H1 (cell line): ENCODE measurements around the gene NLN. TPM values are rescaled to one million over a fixed set of nuclear protein-coding genes. Genes with fewer than 3 reads are reported as not detected.

Experiments used
- CTCF ChIA-PET: fragments of 300-600 bp; sonication (Branson Sonifier 250); formaldehyde crosslinking; loops from one replicate; lab custom pipeline; 2021; ENCODE audit not compliant: partially characterized antibody; lab: Charles Lee
- POLR2A ChIA-PET: fragments of 300-600 bp; sonication (Branson Sonifier 250); formaldehyde crosslinking; loops from one replicate; lab custom pipeline; 2021; ENCODE audit warnings: inconsistent platforms; ENCODE audit not compliant: partially characterized antibody; lab: Charles Lee
- DNase-seq, 2 experiments: peaks; one replicate each; pipeline versions ENCODE4 v3.0.0 to v3.0.0-alpha.2; 2010 to 2022; ENCODE audit warnings: low spot score in 2 of 2, low read depth in 1 of 2, mixed read lengths in 1 of 2
- FAIRE-seq: peaks from 2 replicates; lab custom pipeline; 2011; peaks lifted over from hg19 to GRCh38; lab: Jason Lieb, UNC
- H2AFZ ChIP-seq: 2 replicates; pipeline ENCODE4 v1.8.1; 2012; ENCODE audit warnings: low read length, inconsistent platforms
- H2AK5ac ChIP-seq: 2 replicates; pipeline ENCODE4 v1.6.1; 2013; ENCODE audit warnings: low read depth, low read length
- H2BK120ac ChIP-seq: replicated peaks from 2 replicates; pipeline ENCODE3; 2013; ENCODE audit warnings: low read depth, low read length, inconsistent platforms
- H2BK12ac ChIP-seq: 2 replicates; pipeline ENCODE4 v1.6.1; 2013; ENCODE audit warnings: low read depth, low read length
- H2BK15ac ChIP-seq: 2 replicates; pipeline ENCODE4 v1.6.1; 2013; ENCODE audit warnings: low read length
- H2BK20ac ChIP-seq: 2 replicates; pipeline ENCODE4 v1.6.1; 2013; ENCODE audit warnings: low read length
- H2BK5ac ChIP-seq: 2 replicates; pipeline ENCODE4 v1.6.1; 2013; ENCODE audit warnings: low read depth, low read length
- H3K14ac ChIP-seq: 2 replicates; pipeline ENCODE4 v1.6.1; 2013; ENCODE audit warnings: inconsistent platforms; ENCODE audit not compliant: insufficient read length
- H3K18ac ChIP-seq: 2 replicates; pipeline ENCODE4 v1.6.1; 2013; ENCODE audit warnings: low read length; ENCODE audit errors: extremely low read depth
- H3K23ac ChIP-seq: 2 replicates; pipeline ENCODE4 v1.6.1; 2013; ENCODE audit warnings: inconsistent platforms; ENCODE audit not compliant: insufficient read length
- H3K23me2 ChIP-seq: 2 replicates; pipeline ENCODE4 v1.6.1; 2013; ENCODE audit warnings: low read depth, low read length
- H3K27ac ChIP-seq: 2 replicates; pipeline ENCODE4 v1.6.1; 2011; ENCODE audit warnings: low read depth, low read length, inconsistent platforms
- H3K27me3 ChIP-seq, 4 experiments: replicated peaks in 1 of 4; 1 replicate in 1 of 4; 2 replicates in 3 of 4; pipeline versions ENCODE4 v1.6.1 to v1.8.1; 2011 to 2013; ENCODE audit warnings: low read length in 3 of 4, mild to moderate bottlenecking in 3 of 4, inconsistent platforms in 2 of 4, mixed read lengths in 2 of 4, moderate library complexity in 1 of 4; ENCODE audit not compliant: control insufficient read depth in 3 of 4, insufficient read depth in 3 of 4; ENCODE audit errors: extremely low read depth in 1 of 4
- H3K36me3 ChIP-seq, 4 experiments: 2 replicates each; pipeline versions ENCODE4 v1.6.1 to v1.8.1; 2011 to 2013; ENCODE audit warnings: mild to moderate bottlenecking in 4 of 4, low read length in 3 of 4, moderate library complexity in 2 of 4, control low read depth in 1 of 4, inconsistent platforms in 1 of 4; ENCODE audit not compliant: insufficient read depth in 4 of 4, control insufficient read depth in 2 of 4
- H3K4ac ChIP-seq: replicated peaks from 2 replicates; pipeline ENCODE3; 2013; ENCODE audit warnings: low read length, low read depth, mixed read lengths, inconsistent platforms; ENCODE audit not compliant: insufficient read length
- H3K4me1 ChIP-seq, 4 experiments: replicated peaks in 1 of 4; 1 replicate in 1 of 4; 2 replicates in 3 of 4; pipeline versions ENCODE4 v1.6.1 to v1.8.1; 2011 to 2013; ENCODE audit warnings: low read length in 3 of 4, inconsistent platforms in 2 of 4, mixed read lengths in 1 of 4; ENCODE audit not compliant: insufficient read depth in 4 of 4, control insufficient read depth in 3 of 4
- H3K4me2 ChIP-seq, 2 experiments: 2 replicates each; pipeline versions ENCODE4 v1.6.1 to v1.8.1; 2011 to 2013; ENCODE audit warnings: low read depth in 2 of 2, low read length in 2 of 2, control low read depth in 1 of 2, inconsistent platforms in 1 of 2, mild to moderate bottlenecking in 1 of 2; ENCODE audit not compliant: insufficient read depth in 1 of 2
- H3K4me3 ChIP-seq, 4 experiments: fragments of 200-600, 300-600 bp in 1 of 4; sonication (generic), shearing (Covaris generic), sonication (Bioruptor Twin) in 1 of 4; 2 replicates each; pipeline versions ENCODE4 v1.5.1 to v1.8.1; 2011 to 2016; ENCODE audit warnings: low read length in 4 of 4, low read depth in 3 of 4, control low read depth in 2 of 4, inconsistent platforms in 2 of 4, mild to moderate bottlenecking in 2 of 4, mixed read lengths in 1 of 4, moderate library complexity in 1 of 4; ENCODE audit not compliant: insufficient read depth in 2 of 4; ENCODE audit errors: extremely low read depth in 1 of 4
- H3K56ac ChIP-seq: replicated peaks from 2 replicates; pipeline ENCODE3; 2013; ENCODE audit warnings: low read depth, mild to moderate bottlenecking, mixed read lengths, low read length, inconsistent platforms; ENCODE audit not compliant: insufficient read length
- H3K79me1 ChIP-seq: 2 replicates; pipeline ENCODE4 v1.6.1; 2013; ENCODE audit warnings: low read depth, low read length, control low read depth
- H3K79me2 ChIP-seq, 2 experiments: 2 replicates each; pipeline versions ENCODE4 v1.6.1 to v1.8.1; 2012 to 2013; ENCODE audit warnings: low read length in 2 of 2, mild to moderate bottlenecking in 2 of 2, inconsistent platforms in 1 of 2; ENCODE audit not compliant: insufficient read depth in 2 of 2, control insufficient read depth in 1 of 2
- H3K9ac ChIP-seq, 4 experiments: replicated peaks in 1 of 4; 1 replicate in 1 of 4; 2 replicates in 3 of 4; pipeline versions ENCODE4 v1.6.1 to v1.8.1; 2011 to 2013; ENCODE audit warnings: low read depth in 3 of 4, low read length in 3 of 4, control low read depth in 2 of 4, mild to moderate bottlenecking in 2 of 4, moderate library complexity in 2 of 4, inconsistent platforms in 1 of 4; ENCODE audit errors: extremely low read depth in 1 of 4
- H3K9me3 ChIP-seq, 2 experiments: 2 replicates each; pipeline versions ENCODE4 v1.6.1 to v1.8.1; 2012 to 2013; ENCODE audit warnings: mild to moderate bottlenecking in 2 of 2, moderate library complexity in 2 of 2, control low read depth in 1 of 2, inconsistent platforms in 1 of 2, low read depth in 1 of 2, low read length in 1 of 2, mixed read lengths in 1 of 2; ENCODE audit not compliant: insufficient read depth in 2 of 2
- H4K20me1 ChIP-seq, 2 experiments: replicated peaks in 1 of 2; 2 replicates each; pipeline versions ENCODE3 to v1.8.1; 2011 to 2013; ENCODE audit warnings: inconsistent platforms in 2 of 2, low read length in 2 of 2, mild to moderate bottlenecking in 1 of 2; ENCODE audit not compliant: insufficient read depth in 2 of 2, control insufficient read depth in 1 of 2
- H4K5ac ChIP-seq: 2 replicates; pipeline ENCODE4 v1.6.1; 2013; ENCODE audit warnings: low read length, low read depth, mixed read lengths, inconsistent platforms; ENCODE audit not compliant: insufficient read length
- H4K8ac ChIP-seq: 2 replicates; pipeline ENCODE4 v1.8.0; 2013; ENCODE audit warnings: mild to moderate bottlenecking, moderate library complexity, low read length, inconsistent platforms; ENCODE audit not compliant: insufficient read depth; ENCODE audit errors: extremely low read depth
- H4K91ac ChIP-seq: replicated peaks from 2 replicates; pipeline ENCODE3; 2013; ENCODE audit warnings: low read length, mixed read lengths, inconsistent platforms; ENCODE audit not compliant: insufficient read length
- BACH1 ChIP-seq: IDR thresholded peaks from 2 replicates; pipeline ENCODE4 v1.6.1; 2012; ENCODE audit warnings: low read length, improper control_type of control experiment
- BRCA1 ChIP-seq: IDR thresholded peaks from 2 replicates; pipeline ENCODE4 v1.6.1; 2012; ENCODE audit warnings: low read depth, low read length, improper control_type of control experiment
- KDM4A ChIP-seq: IDR thresholded peaks from one replicate; pipeline ENCODE4 v1.7.1; 2012; ENCODE audit warnings: low read depth, mild to moderate bottlenecking, moderate library complexity, low read length, inconsistent platforms; ENCODE audit not compliant: severe bottlenecking
- RNF2 ChIP-seq: fragments of 200-900, 300-1000 bp; sonication (generic); IDR thresholded peaks from 2 replicates; pipeline ENCODE4 v1.7.1; 2016; ENCODE audit warnings: borderline replicate concordance, low read depth, mild to moderate bottlenecking, antibody characterized with exemption, low read length; ENCODE audit not compliant: poor library complexity, severe bottlenecking; ENCODE audit errors: missing control alignments
- SIX5 ChIP-seq: IDR thresholded peaks from 2 replicates; pipeline ENCODE4 v1.6.1; 2011; ENCODE audit warnings: mild to moderate bottlenecking, low read depth, low read length
- SP4 ChIP-seq: IDR thresholded peaks from 2 replicates; pipeline ENCODE4 v1.6.1; 2012; ENCODE audit warnings: low read length, inconsistent platforms
- TBP ChIP-seq: IDR thresholded peaks from 2 replicates; pipeline ENCODE4 v1.6.1; 2011; ENCODE audit warnings: low read depth, low read length, improper control_type of control experiment
- YY1 ChIP-seq: IDR thresholded peaks from 2 replicates; pipeline ENCODE4 v1.6.1; 2011; ENCODE audit warnings: low read depth, mild to moderate bottlenecking, low read length
- polyA plus RNA-seq, 7 experiments: library from polyadenylated mRNA; depleted of rRNA in 3 of 7; stranded (reverse) in 5 of 7; unstranded in 2 of 7; fragments of >200 nt in 5 of 7; fragments of 200-250 nt in 2 of 7; gene quantifications; 1 replicate in 5 of 7; 2 replicates in 1 of 7; 4 replicates in 1 of 7; pipeline versions ENCODE4 v1.2.1 to v1.2.3, GENCODE V29; 2011 to 2013; ENCODE audit warnings: missing spikeins in 2 of 7, mixed read lengths in 2 of 7
- total RNA-seq: library from RNA; stranded (reverse); fragmentation: NEBNext Ultra II Directional; extraction: Animal tissue kit (Norgen Biotek cat#: 25700); gene quantifications from 2 replicates; pipeline ENCODE4 v1.2.1, GENCODE V29; 2021
- TF ChIP-seq, protein P1 (sequence below): IDR thresholded peaks from 2 replicates; pipeline ENCODE4 v1.6.1; 2011; ENCODE audit warnings: low read depth, mild to moderate bottlenecking, low read length; ENCODE audit not compliant: insufficient read depth
- TF ChIP-seq, protein P2 (sequence below): IDR thresholded peaks from 2 replicates; pipeline ENCODE4 v1.6.1; 2012; ENCODE audit warnings: inconsistent platforms

NLN gene
- total and polyA plus RNA-seq, 2 of the 8 experiments (the other 6 are each of a cell fraction or from before 2014, with no cell fraction given) = 46.7 to 192 TPM

DNA sequence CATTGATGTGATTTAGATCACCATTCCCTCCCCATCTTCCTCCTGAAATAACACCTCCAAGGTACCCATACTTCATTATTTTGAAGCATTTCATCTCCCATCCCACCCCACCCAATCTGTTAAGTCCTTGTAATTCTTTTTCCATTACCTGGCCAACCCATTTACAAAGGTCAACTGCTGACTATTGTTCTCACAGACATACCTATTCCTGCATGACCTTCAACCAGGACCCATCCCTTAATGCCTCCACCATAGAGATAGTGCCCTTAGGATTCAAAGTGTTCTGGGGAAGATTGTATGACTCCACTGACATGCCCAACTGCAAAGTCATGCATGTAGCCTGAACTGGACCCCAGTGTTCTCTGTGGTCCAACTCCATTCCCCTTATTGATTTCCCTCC lies 91.2 kb downstream of the NLN start:
- Histone ChIP-seq H3K27ac (no peak overlapping the region), H3K9ac (no peak overlapping the region), H4K91ac (no peak overlapping the region), H2BK12ac (no peak overlapping the region), H3K56ac (no peak overlapping the region), H4K20me1 (peaks cover 0 to 3% of the 10 kb centered on the region in 2 experiments), H3K27me3 (peaks cover 0 to 1% (median 0%) of the 10 kb centered on the region in 4 experiments; a peak in 1 of 7 replicates), H4K8ac (no peak overlapping the region), H3K4me1 (no peaks in the 10 kb centered on the region), H3K4me3 (no peak overlapping the region), H3K36me3 (peaks cover 5 to 58% (median 39%) of the 10 kb centered on the region in 4 experiments), H3K79me2 (no peaks in the 10 kb centered on the region; a peak in 1 of 4 replicates), H3K4ac (no peak overlapping the region), H3K79me1 (no peaks in the 10 kb centered on the region; the same call in 1 of the 2 replicates), H3K4me2 (no peak overlapping the region), H2BK15ac (no peak overlapping the region), H4K5ac (no peak overlapping the region), H2BK120ac (no peak overlapping the region), H3K18ac (no peak overlapping the region), H3K23ac (no peak overlapping the region), H3K14ac (no peak overlapping the region)
- CTCF ChIA-PET = no interaction called here
- no peak for FAIRE-seq
- POLR2A ChIA-PET = no interaction called here
- TF ChIP-seq SP4 (no peak), YY1 (no peak), RNF2 (no peak), BACH1 (no peak), BRCA1 (no peak), SIX5 (no peak), TBP (no peak), KDM4A (no peak)
- TF ChIP-seq, protein P1, sequence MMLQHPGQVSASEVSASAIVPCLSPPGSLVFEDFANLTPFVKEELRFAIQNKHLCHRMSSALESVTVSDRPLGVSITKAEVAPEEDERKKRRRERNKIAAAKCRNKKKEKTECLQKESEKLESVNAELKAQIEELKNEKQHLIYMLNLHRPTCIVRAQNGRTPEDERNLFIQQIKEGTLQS = no peak
- TF ChIP-seq, protein P2, sequence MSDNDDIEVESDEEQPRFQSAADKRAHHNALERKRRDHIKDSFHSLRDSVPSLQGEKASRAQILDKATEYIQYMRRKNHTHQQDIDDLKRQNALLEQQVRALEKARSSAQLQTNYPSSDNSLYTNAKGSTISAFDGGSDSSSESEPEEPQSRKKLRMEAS = no peak
- TF ChIP-seq, all 59 proteins: peak for 0
- no peak for DNase-seq
- H3K9me3 ChIP-seq = no peaks in the 10 kb centered on the region
- H2AFZ ChIP-seq = no peak overlapping the region
- no peak overlapping the region for H2BK20ac ChIP-seq
- H3K23me2 ChIP-seq = no peaks in the 10 kb centered on the region
- no peak overlapping the region for H2BK5ac ChIP-seq
- H2AK5ac ChIP-seq = no peak overlapping the region
